OCI-M1 (cell line): ENCODE results near the gene SLC38A8.

Source experiments
- DNase-seq: peaks from one replicate; lab custom pipeline; 2025; lab: John Stamatoyannopoulos, UW

SLC38A8 gene

DNA sequence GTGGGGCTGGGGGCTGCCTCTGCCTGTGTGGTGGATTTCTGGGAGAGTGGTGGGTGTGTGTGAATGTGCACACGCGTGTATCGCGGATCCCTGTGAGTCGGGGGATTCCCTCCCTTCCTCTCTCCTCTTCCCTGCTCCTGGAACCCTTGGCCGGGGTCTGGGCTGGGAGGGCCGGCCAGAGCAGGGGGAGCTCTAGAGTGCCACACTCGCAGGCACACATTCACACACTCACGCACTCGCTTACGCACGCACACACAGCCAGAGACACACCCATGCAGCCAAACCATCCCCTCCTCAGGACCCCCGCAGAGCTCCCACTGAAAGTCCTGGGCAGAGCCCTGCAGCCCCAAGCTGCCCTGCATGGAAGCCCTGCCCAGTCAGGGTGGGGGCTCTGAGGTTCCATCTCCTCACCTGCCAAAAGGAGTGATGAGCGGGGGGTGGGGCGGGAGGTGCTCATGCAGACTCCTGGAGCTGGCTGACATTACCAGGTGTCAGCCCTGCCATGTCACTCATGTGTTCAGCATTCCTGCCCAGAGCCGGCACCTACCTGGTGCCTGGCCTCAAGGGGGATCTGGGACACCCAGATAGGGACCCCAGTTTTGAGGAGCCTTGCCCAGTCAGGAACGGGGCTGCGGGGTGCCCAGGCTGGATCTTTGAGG, 72.7 kb downstream of the SLC38A8 start:
- no peak for DNase-seq

- no peak for DNase-seq
Observed at GRCh38 chr16:83968891-83969649, 73.5 kb downstream of the SLC38A8 start.

DNA sequence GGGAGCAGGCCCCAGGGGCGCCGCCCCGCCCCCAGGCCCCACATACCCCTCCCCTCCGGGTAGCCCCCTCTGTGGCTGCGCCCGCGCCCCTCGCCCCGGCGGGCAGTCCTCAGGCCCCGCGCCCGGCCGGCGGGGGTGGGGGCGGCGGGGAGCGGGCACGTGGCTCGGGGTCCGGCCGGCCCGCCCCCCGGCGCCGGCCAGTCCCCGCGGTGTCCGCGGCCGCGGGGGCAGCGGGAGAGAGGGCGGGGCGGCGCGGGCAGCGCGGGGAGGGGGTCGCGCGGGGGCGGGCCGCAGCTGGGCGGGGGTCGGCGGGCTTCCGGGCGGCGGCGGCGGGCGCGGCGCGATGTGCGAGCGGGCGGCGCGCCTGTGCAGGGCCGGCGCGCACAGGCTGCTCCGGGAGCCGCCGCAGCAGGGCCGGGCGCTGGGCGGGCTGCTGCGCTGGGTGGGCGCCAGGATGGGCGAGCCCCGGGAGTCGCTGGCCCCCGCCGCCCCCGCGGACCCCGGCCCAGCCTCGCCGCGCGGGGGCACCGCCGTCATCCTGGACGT, 74.2 kb downstream of the SLC38A8 start:
- DNase-seq, result no peak

DNA sequence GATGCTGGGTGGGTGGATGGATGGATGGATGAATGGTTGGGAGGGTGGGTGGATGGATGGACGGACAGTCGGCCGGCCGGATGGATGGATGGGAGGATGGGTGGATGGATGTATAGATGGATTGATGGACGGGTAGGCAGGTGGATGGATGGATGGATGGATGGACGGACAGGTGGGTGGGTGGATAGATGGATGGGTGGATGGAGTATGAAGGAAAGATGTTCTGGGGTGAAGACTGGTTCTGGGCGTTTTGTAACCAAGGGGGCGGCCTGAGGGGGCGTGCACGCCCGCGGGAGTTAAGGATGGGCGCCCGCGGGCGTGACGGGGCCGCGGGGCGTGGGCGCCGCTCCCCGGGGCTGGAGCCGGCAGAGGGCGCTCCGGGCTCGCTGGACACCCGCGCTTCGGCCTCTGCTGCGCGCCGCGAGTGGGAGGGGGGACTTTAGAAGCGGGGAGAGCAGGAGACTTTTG, 74.7 kb downstream of the SLC38A8 start, which contains the start of gene NECAB2:
Gene NECAB2, plus strand, starts transcription at position 407 of the 468 bp plus-strand sequence. CDS start 405 bp downstream, outside the sequence.
- DNase-seq, result peak; percentile 54

GRCh38 chr16:83967091-83967490, 75.5 kb downstream of the SLC38A8 start:
- DNase-seq, result no peak

GRCh38 chr16:83966153-83966696, 76.4 kb downstream of the SLC38A8 start:
- DNase-seq, result no peak

- DNase-seq, result no peak
Observed at GRCh38 chr16:83965444-83966152, 77.0 kb downstream of the SLC38A8 start.

GRCh38 chr16:83964684-83965443, 77.7 kb downstream of the SLC38A8 start:
- DNase-seq, result no peak

GRCh38 chr16:83963277-83964119, 79.1 kb downstream of the SLC38A8 start:
- DNase-seq, result no peak

- no peak for DNase-seq
Observed at GRCh38 chr16:83961591-83961990, 81.0 kb downstream of the SLC38A8 start.

- DNase-seq, result no peak
Observed at GRCh38 chr16:83960521-83961249, 81.9 kb downstream of the SLC38A8 start.
